ENCODE measurements around the gene UBTF.

The UBTF gene

DNA sequence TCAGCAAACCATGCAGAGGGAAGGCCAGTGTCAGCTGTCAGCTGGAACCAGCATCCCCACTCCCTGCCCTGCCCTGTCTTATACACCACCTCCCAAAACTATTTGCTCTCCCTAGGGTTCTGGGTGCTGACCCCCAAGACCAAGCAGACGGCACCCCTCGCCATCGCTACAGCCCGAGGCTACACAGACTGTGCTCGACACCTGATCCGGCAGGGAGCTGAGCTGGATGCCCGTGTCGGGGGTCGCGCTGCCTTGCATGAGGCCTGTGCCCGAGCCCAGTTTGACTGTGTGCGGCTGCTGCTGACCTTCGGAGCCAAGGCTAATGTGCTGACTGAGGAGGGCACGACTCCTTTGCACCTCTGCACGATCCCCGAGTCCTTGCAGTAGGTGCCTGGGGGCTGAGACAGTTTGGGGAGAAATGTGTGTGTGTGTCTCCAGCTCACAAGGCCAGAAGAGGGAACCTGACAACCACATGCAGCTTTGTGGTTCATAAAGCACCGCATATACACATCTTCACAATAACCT is 47.5 kb downstream of the UBTF start:
- POLR2A ChIA-PET: interaction anchor here (0.6 to 1.0 kb wide), 2 partner anchors 10 to 13 kb away, joined by 3 read pairs; no protein-coding TSS in a partner anchor
- no peak overlapping the region for H3K27ac ChIP-seq (ENCODE audit: insufficient read depth in 1 of 2, low read depth in 1 of 2, low read length in 2 of 2, poor library complexity in 1 of 2, severe bottlenecking in 2 of 2)
- peaks cover 0 to 19% (median 3%) of the 10 kb centered on the region in 4 experiments for H3K4me1 ChIP-seq (ENCODE audit: control extremely low read depth in 1 of 4, control insufficient read depth in 4 of 4, insufficient read depth in 4 of 4, low read length in 3 of 4)
- CTCF ChIA-PET: interaction anchor here (1.1 to 2.2 kb wide), 7 partner anchors 12 to 121 kb away, joined by 3 to 6 read pairs (median 5); partner anchors contain the start of gene HROB
- no peak for DNase-seq
- H3K36me3 ChIP-seq (ENCODE audit: control insufficient read depth in 4 of 4, insufficient read depth in 4 of 4, low read length in 3 of 4): peaks cover 0 to 7% (median 5%) of the 10 kb centered on the region in 4 experiments
- WGBS (ENCODE audit: insufficient coverage): 100% methylated on average over 10 of the region's 17 CpGs
- no peaks in the 10 kb centered on the region for H3K27me3 ChIP-seq (replicated peaks in 2 of 5; ENCODE audit: control insufficient read depth in 4 of 5, insufficient read depth in 5 of 5, low read length in 4 of 5)
- H3K9me3 ChIP-seq (ENCODE audit: control extremely low read depth in 1 of 5, control insufficient read depth in 4 of 5, insufficient read depth in 2 of 5, low read depth in 1 of 5, low read length in 4 of 5): no peaks in the 10 kb centered on the region
- no peak overlapping the region for H3K4me3 ChIP-seq (ENCODE audit: control insufficient read depth in 1 of 7, extremely low read depth in 1 of 7, insufficient read depth in 4 of 7, low read depth in 2 of 7, low read length in 6 of 7)

DNA sequence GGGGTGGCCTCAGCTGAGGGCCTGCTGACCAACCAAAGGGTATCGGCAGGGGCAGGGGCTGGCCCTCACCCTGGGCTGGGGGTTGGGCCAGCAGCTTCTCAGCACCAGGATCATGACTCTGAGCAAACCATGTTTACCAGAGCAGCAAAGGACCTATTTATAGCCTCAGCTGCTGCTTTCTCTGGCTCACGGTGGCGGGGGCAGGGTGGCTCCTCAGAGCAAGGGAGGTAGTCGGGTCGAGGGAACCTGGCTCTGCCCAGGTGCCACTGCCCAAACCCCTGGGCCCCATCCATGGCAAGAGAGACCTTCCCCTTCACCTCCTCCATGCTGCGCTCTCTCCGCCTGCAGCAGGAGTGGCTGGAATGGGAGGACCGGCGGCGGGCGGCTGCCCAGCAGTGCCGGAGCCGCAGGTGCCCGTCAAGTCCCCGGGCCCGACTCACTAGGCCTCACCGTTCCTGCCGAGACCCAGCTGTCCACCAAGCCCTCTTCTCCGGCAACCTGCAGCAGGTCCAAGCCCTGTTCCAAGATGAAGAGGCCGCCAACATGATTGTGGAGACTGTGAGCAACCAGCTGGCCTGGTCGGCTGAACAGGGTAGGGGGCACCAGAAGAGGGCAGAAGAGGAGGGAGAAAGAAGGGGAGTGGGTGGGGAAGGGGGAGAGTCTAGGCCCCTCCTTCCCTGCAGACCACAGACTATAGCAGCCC is 48.8 kb downstream of the UBTF start, which contains the start of gene ASB16:
Gene ASB16 (plus strand): TSS at position 206 of the 703 bp plus-strand sequence. CDS start 86 bp downstream, at position 292.
- Histone ChIP-seq H3K4me3 (ENCODE audit: control insufficient read depth in 1 of 7, extremely low read depth in 1 of 7, insufficient read depth in 4 of 7, low read depth in 2 of 7, low read length in 6 of 7) (no peak within 1 kb of the TSS), H3K27ac (ENCODE audit: insufficient read depth in 1 of 2, low read depth in 1 of 2, low read length in 2 of 2, poor library complexity in 1 of 2, severe bottlenecking in 2 of 2) (no peak within 1 kb of the TSS), H3K9me3 (ENCODE audit: control extremely low read depth in 1 of 5, control insufficient read depth in 4 of 5, insufficient read depth in 2 of 5, low read depth in 1 of 5, low read length in 4 of 5) (no peaks in the 10 kb centered on the region), H3K4me1 (ENCODE audit: control extremely low read depth in 1 of 4, control insufficient read depth in 4 of 4, insufficient read depth in 4 of 4, low read length in 3 of 4) (peaks cover 0 to 19% (median 3%) of the 10 kb centered on the region in 4 experiments), H3K36me3 (ENCODE audit: control insufficient read depth in 4 of 4, insufficient read depth in 4 of 4, low read length in 3 of 4) (no peaks in the 10 kb centered on the region), H3K27me3 (replicated peaks in 2 of 5; ENCODE audit: control insufficient read depth in 4 of 5, insufficient read depth in 5 of 5, low read length in 4 of 5) (no peaks in the 10 kb centered on the region)
- ChIA-PET CTCF (interaction anchor here (0.5 to 5.0 kb wide), 6 partner anchors 9 to 55 kb away, joined by 3 to 41 read pairs (median 4); partner anchors contain the start of genes HROB and TMUB2), POLR2A (no interaction called here)
- no peak for DNase-seq
- WGBS (ENCODE audit: insufficient coverage): 86% methylated on average over 10 of the region's 21 CpGs

DNA sequence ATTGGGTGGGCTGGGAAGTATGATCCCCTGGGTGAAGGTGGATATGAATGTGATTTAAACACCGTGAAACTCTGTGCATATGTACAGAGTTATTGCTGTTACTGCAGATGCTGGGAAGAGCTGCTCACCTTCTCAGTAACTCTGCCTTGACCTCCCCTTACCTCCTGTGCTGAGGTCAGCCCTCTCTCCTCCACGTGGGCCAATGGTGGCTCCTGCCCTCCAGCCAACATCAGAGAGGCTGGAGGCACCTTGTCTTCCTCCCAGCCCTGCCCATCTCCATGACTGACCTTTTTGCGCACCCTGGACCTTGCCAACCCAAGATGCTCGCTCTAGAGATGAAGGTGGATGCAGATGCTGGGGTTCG is 49.4 kb downstream of the UBTF start:
- ChIA-PET CTCF (interaction anchor here (0.5 to 5.0 kb wide), 3 partner anchors 9 to 26 kb away, joined by 3 to 41 read pairs (median 3); partner anchors contain the start of genes HROB and TMUB2), POLR2A (no interaction called here)
- Histone ChIP-seq H3K4me3 (ENCODE audit: control insufficient read depth in 1 of 7, extremely low read depth in 1 of 7, insufficient read depth in 4 of 7, low read depth in 2 of 7, low read length in 6 of 7) (no peak overlapping the region), H3K9me3 (ENCODE audit: control extremely low read depth in 1 of 5, control insufficient read depth in 4 of 5, insufficient read depth in 2 of 5, low read depth in 1 of 5, low read length in 4 of 5) (no peaks in the 10 kb centered on the region), H3K27me3 (replicated peaks in 2 of 5; ENCODE audit: control insufficient read depth in 4 of 5, insufficient read depth in 5 of 5, low read length in 4 of 5) (no peaks in the 10 kb centered on the region), H3K4me1 (ENCODE audit: control extremely low read depth in 1 of 4, control insufficient read depth in 4 of 4, insufficient read depth in 4 of 4, low read length in 3 of 4) (peaks cover 0 to 19% (median 3%) of the 10 kb centered on the region in 4 experiments), H3K36me3 (ENCODE audit: control insufficient read depth in 4 of 4, insufficient read depth in 4 of 4, low read length in 3 of 4) (no peaks in the 10 kb centered on the region), H3K27ac (ENCODE audit: insufficient read depth in 1 of 2, low read depth in 1 of 2, low read length in 2 of 2, poor library complexity in 1 of 2, severe bottlenecking in 2 of 2) (no peak overlapping the region)
- no peak for DNase-seq
- WGBS (ENCODE audit: insufficient coverage): 94% methylated on average over 4 of the region's 5 CpGs

DNA sequence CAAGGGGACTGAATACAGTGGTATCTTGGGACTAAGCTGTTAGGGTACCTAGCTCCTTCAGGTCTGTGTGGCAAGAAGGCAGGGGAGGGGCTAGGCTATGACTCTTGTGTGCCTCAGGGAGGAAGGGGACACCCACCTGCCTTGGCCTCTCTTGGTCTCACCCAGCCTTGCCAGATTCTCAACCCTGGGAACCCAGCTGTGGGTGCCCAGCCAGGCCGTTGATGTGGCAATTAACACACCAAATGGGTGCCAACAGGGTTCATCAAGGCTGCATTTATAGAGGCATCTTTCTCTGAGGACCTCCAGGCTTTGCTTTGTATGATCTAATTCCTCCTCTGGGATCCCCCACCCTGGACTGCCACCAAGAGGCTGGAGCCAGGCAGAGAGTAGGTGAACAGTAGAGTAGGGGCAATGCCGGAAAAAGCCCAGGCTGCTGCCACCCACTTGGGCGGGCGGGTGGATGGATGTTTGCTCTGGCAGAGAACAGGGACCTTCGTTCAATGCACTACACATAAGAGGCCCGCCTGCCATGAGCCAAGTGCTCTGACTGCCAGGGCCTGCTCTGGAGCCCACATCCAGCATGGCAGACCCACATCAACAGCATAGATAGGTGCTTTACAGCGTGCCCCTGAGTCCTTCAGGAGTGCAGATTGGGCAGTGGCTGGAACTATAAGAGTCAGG is 52.2 kb downstream of the UBTF start:
- 98% methylated on average over 5 of the region's 7 CpGs for WGBS (ENCODE audit: insufficient coverage)
- H3K36me3 ChIP-seq (ENCODE audit: control insufficient read depth in 4 of 4, insufficient read depth in 4 of 4, low read length in 3 of 4): peaks cover 0 to under 1% (median 0%) of the 10 kb centered on the region in 4 experiments
- no peak overlapping the region for H3K4me3 ChIP-seq (ENCODE audit: control insufficient read depth in 1 of 7, extremely low read depth in 1 of 7, insufficient read depth in 4 of 7, low read depth in 2 of 7, low read length in 6 of 7)
- CTCF ChIA-PET: interaction anchor here (1.0 to 5.0 kb wide), 8 partner anchors 10 to 70 kb away, joined by 3 to 41 read pairs (median 4); partner anchors contain the start of gene HROB
- H3K9me3 ChIP-seq (ENCODE audit: control extremely low read depth in 1 of 5, control insufficient read depth in 4 of 5, insufficient read depth in 2 of 5, low read depth in 1 of 5, low read length in 4 of 5): no peaks in the 10 kb centered on the region
- peaks cover 0 to 19% (median 3%) of the 10 kb centered on the region in 4 experiments for H3K4me1 ChIP-seq (ENCODE audit: control extremely low read depth in 1 of 4, control insufficient read depth in 4 of 4, insufficient read depth in 4 of 4, low read length in 3 of 4)
- POLR2A ChIA-PET: no interaction called here
- no peak for DNase-seq
- no peak overlapping the region for H3K27ac ChIP-seq (ENCODE audit: insufficient read depth in 1 of 2, low read depth in 1 of 2, low read length in 2 of 2, poor library complexity in 1 of 2, severe bottlenecking in 2 of 2)
- H3K27me3 ChIP-seq (replicated peaks in 2 of 5; ENCODE audit: control insufficient read depth in 4 of 5, insufficient read depth in 5 of 5, low read length in 4 of 5): no peaks in the 10 kb centered on the region

DNA sequence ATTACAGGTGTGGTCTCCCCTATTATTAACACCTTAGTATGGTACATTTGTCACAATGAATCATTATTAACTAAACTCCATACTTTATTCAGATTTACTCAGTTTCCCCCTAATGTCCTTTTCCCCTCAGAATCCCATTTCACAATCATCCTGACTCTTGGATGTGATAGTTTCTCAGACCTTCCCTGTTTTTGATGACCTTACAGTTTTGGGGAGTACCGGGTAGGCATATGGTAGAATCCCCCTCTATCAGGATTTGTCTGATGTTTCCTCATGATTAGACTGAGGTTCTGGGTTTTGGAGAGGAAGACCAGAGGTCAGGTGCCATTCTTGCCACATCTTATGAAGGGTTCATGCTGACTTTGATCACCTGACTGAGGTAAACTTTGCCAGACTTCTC is 55.0 kb downstream of the UBTF start:
- no peak overlapping the region for H3K27ac ChIP-seq (ENCODE audit: insufficient read depth in 1 of 2, low read depth in 1 of 2, low read length in 2 of 2, poor library complexity in 1 of 2, severe bottlenecking in 2 of 2)
- H3K27me3 ChIP-seq (replicated peaks in 2 of 5; ENCODE audit: control insufficient read depth in 4 of 5, insufficient read depth in 5 of 5, low read length in 4 of 5): no peaks in the 10 kb centered on the region
- H3K36me3 ChIP-seq (ENCODE audit: control insufficient read depth in 4 of 4, insufficient read depth in 4 of 4, low read length in 3 of 4): peaks cover 0 to 20% (median 5%) of the 10 kb centered on the region in 4 experiments
- DNase-seq: peak in 1 of 3 donors; percentile 6
- H3K4me3 ChIP-seq (ENCODE audit: control insufficient read depth in 1 of 7, extremely low read depth in 1 of 7, insufficient read depth in 4 of 7, low read depth in 2 of 7, low read length in 6 of 7): no peak overlapping the region
- ChIA-PET CTCF (no interaction called here), POLR2A (no interaction called here)
- no CpG with 5 or more reads among the region's 1 CpG for WGBS (ENCODE audit: insufficient coverage)
- H3K4me1 ChIP-seq (ENCODE audit: control extremely low read depth in 1 of 4, control insufficient read depth in 4 of 4, insufficient read depth in 4 of 4, low read length in 3 of 4): peaks cover 0 to 6% (median 3%) of the 10 kb centered on the region in 4 experiments
- H3K9me3 ChIP-seq (ENCODE audit: control extremely low read depth in 1 of 5, control insufficient read depth in 4 of 5, insufficient read depth in 2 of 5, low read depth in 1 of 5, low read length in 4 of 5): no peaks in the 10 kb centered on the region

DNA sequence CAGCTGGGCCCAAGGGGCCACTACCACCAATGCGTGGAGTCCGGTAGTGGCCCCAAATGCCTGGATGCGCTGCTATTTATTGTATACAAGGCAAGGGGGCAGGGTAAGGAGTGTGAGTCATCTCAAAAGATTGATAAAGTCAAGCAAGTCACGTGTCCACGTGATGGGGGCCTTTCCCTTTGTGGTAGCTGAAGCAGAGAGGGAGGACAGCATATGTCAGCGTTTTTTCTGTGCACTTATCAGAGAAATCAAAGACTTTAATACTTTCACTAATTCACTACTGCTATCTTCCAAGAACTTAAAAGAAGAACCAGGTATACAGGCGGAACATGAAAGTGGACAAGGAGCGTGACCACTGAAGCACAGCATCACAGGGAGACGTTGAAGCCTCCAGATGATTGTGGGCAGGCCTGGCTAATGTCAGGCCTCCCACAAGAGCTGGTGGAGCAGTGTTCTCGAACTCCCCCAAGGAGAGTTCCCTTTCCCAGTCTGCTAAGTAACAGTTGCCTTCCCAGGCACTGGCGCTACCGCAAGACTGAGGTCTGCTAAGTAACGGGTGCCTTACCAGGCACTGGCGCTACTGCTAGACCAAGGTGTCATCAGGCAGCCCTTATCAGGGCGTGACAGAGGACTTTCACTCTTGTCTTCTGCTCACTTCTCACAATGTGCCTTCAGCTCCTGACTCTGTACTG is 59.8 kb downstream of the UBTF start:
- H3K4me3 ChIP-seq (ENCODE audit: control insufficient read depth in 1 of 7, extremely low read depth in 1 of 7, insufficient read depth in 4 of 7, low read depth in 2 of 7, low read length in 6 of 7): no peak overlapping the region
- ChIA-PET CTCF (interaction anchor here (0.8 to 1.8 kb wide), 2 partner anchors 9 to 12 kb away, joined by 5 to 6 read pairs; no protein-coding TSS in a partner anchor), POLR2A (interaction anchor here (0.6 kb wide), 1 partner anchor 13 kb away, joined by 3 read pairs; no protein-coding TSS in a partner anchor)
- DNase-seq: peak in 2 of 3 donors; percentile 43 to 63
- H3K4me1 ChIP-seq (ENCODE audit: control extremely low read depth in 1 of 4, control insufficient read depth in 4 of 4, insufficient read depth in 4 of 4, low read length in 3 of 4): no peaks in the 10 kb centered on the region
- H3K27ac ChIP-seq (ENCODE audit: insufficient read depth in 1 of 2, low read depth in 1 of 2, low read length in 2 of 2, poor library complexity in 1 of 2, severe bottlenecking in 2 of 2): peak overlapping the region in 1 of 2 experiments; percentile 49
- peaks cover 0 to 46% (median 10%) of the 10 kb centered on the region in 4 experiments for H3K36me3 ChIP-seq (ENCODE audit: control insufficient read depth in 4 of 4, insufficient read depth in 4 of 4, low read length in 3 of 4)
- H3K27me3 ChIP-seq (replicated peaks in 2 of 5; ENCODE audit: control insufficient read depth in 4 of 5, insufficient read depth in 5 of 5, low read length in 4 of 5): no peaks in the 10 kb centered on the region
- H3K9me3 ChIP-seq (ENCODE audit: control extremely low read depth in 1 of 5, control insufficient read depth in 4 of 5, insufficient read depth in 2 of 5, low read depth in 1 of 5, low read length in 4 of 5): no peaks in the 10 kb centered on the region
- 89% methylated on average over 9 of the region's 15 CpGs for WGBS (ENCODE audit: insufficient coverage)

Measured in common myeloid progenitor, CD34-positive (primary cell).